Progenitor cell of endocrine pancreas (in vitro differentiated cells): ENCODE data around the gene AURKA. TPM values are rescaled to one million over a fixed set of nuclear protein-coding genes. Genes with fewer than 3 reads are reported as not detected.
"Not testable (repeated sequence)": the region's sequence is repeated elsewhere in the genome, so short reads cannot be mapped to it uniquely, and the experiment has no call there.

Experiments
- DNase-seq: peaks from one replicate; pipeline ENCODE4 v3.0.0; 2021; ENCODE audit warnings: low spot score; ENCODE audit not compliant: unreplicated experiment
- H3K27ac Mint-ChIP-seq: 2 replicates; pipeline ENCODE4 v1.8.0; 2021; ENCODE audit warnings: mild to moderate bottlenecking, moderate library complexity, mixed read lengths
- H3K27me3 Mint-ChIP-seq: 2 replicates; pipeline ENCODE4 v1.8.0; 2021; ENCODE audit warnings: mixed read lengths
- H3K36me3 Mint-ChIP-seq: 2 replicates; pipeline ENCODE4 v1.8.0; 2022; ENCODE audit warnings: mixed read lengths; ENCODE audit not compliant: insufficient read depth
- H3K4me1 Mint-ChIP-seq: 2 replicates; pipeline ENCODE4 v1.8.0; 2021; ENCODE audit warnings: low read depth, mixed read lengths
- H3K4me3 Mint-ChIP-seq: 2 replicates; pipeline ENCODE4 v1.8.0; 2021; ENCODE audit warnings: low read depth, mild to moderate bottlenecking, moderate library complexity, mixed read lengths
- H3K9me3 Mint-ChIP-seq: 2 replicates; pipeline ENCODE4 v1.8.0; 2021; ENCODE audit warnings: low read depth, mixed read lengths
- CTCF ChIP-seq: fragments of 200-600 bp; sonication (generic); IDR thresholded peaks from one replicate; pipeline ENCODE4 v1.5.0; 2021; ENCODE audit warnings: antibody characterized with exemption, mild to moderate bottlenecking; ENCODE audit not compliant: unreplicated experiment
- total RNA-seq: library from RNA; stranded (reverse); gene quantifications from 2 replicates; pipeline ENCODE4 v1.2.1, GENCODE V29; 2021

The AURKA gene
- total RNA-seq, 1 donor from 2014 or later: 26.1 TPM

- Mint-ChIP-seq H3K36me3 (no peaks in the 10 kb centered on the region), H3K4me1 (peaks cover 14% of the 10 kb centered on the region), H3K27ac (no peak overlapping the region), H3K9me3 (peaks cover under 1% of the 10 kb centered on the region), H3K4me3 (no peak overlapping the region), H3K27me3 (peaks cover 49% of the 10 kb centered on the region)
- DNase-seq: no peak
- TF ChIP-seq CTCF: no peak
Measured at GRCh38 chr20:56345911-56346310, 46.1 kb downstream of the AURKA start.

- peak overlapping the region; percentile 35 for H3K4me3 Mint-ChIP-seq
- H3K27ac Mint-ChIP-seq: no peak overlapping the region
Measured at GRCh38 chr20:56343861-56344381, 48.1 kb downstream of the AURKA start.

GRCh38 chr20:56342783-56343182 lies 49.2 kb downstream of the AURKA start:
- Mint-ChIP-seq H3K27me3 (peaks cover 51% of the 10 kb centered on the region), H3K4me3 (no peak overlapping the region), H3K4me1 (peaks cover 2% of the 10 kb centered on the region), H3K27ac (no peak overlapping the region), H3K9me3 (peaks cover 6% of the 10 kb centered on the region), H3K36me3 (no peaks in the 10 kb centered on the region)
- DNase-seq: no peak
- TF ChIP-seq CTCF: no peak

More at GRCh38 chr20:56343861-56344381, 48.1 kb downstream of the AURKA start:
- peaks cover 13% of the 10 kb centered on the region for H3K4me1 Mint-ChIP-seq
- TF ChIP-seq CTCF: peak; percentile 93
- peaks cover 4% of the 10 kb centered on the region for H3K9me3 Mint-ChIP-seq
- H3K27me3 Mint-ChIP-seq: peaks cover 51% of the 10 kb centered on the region
- no peaks in the 10 kb centered on the region for H3K36me3 Mint-ChIP-seq
- peak; percentile 61 for DNase-seq

- DNase-seq, H3K4me3 Mint-ChIP-seq, H3K27me3 Mint-ChIP-seq, H3K36me3 Mint-ChIP-seq, H3K27ac Mint-ChIP-seq, H3K4me1 Mint-ChIP-seq: not testable (repeated sequence)
- peaks cover 26% of the 10 kb centered on the region for H3K9me3 Mint-ChIP-seq
Measured at GRCh38 chr20:56336709-56337108, 55.3 kb downstream of the AURKA start.

GRCh38 chr20:56328861-56329260 lies 63.2 kb downstream of the AURKA start:
- no peak overlapping the region for H3K4me3 Mint-ChIP-seq
- TF ChIP-seq CTCF: no peak
- no peaks in the 10 kb centered on the region for H3K4me1 Mint-ChIP-seq
- no peak overlapping the region for H3K27ac Mint-ChIP-seq
- no peak for DNase-seq
- no peaks in the 10 kb centered on the region for H3K27me3 Mint-ChIP-seq
- no peaks in the 10 kb centered on the region for H3K36me3 Mint-ChIP-seq
- peaks cover 49% of the 10 kb centered on the region for H3K9me3 Mint-ChIP-seq

GRCh38 chr20:56324806-56325205 lies 67.2 kb downstream of the AURKA start:
- H3K27me3 Mint-ChIP-seq: no peaks in the 10 kb centered on the region
- no peaks in the 10 kb centered on the region for H3K36me3 Mint-ChIP-seq
- H3K27ac Mint-ChIP-seq: no peak overlapping the region
- no peaks in the 10 kb centered on the region for H3K4me1 Mint-ChIP-seq
- H3K9me3 Mint-ChIP-seq: peaks cover 53% of the 10 kb centered on the region
- TF ChIP-seq CTCF: no peak
- no peak overlapping the region for H3K4me3 Mint-ChIP-seq
- no peak for DNase-seq
